Stimulated activated CD4-positive, alpha-beta T cell treated with anti-CD3 and anti-CD28 coated beads, Interleukin-1b, Interleukin-23, amount 100 ng/mL, for 24 hours (primary cell): Measurements from ENCODE around the gene ATXN7L1.

Experiments used
- DNase-seq, 4 experiments: peaks; one replicate each; pipeline ENCODE4 v3.0.0-alpha.2; 2020; ENCODE audit warnings: low read depth in 4 of 4, low spot score in 1 of 4

Gene ATXN7L1

DNA sequence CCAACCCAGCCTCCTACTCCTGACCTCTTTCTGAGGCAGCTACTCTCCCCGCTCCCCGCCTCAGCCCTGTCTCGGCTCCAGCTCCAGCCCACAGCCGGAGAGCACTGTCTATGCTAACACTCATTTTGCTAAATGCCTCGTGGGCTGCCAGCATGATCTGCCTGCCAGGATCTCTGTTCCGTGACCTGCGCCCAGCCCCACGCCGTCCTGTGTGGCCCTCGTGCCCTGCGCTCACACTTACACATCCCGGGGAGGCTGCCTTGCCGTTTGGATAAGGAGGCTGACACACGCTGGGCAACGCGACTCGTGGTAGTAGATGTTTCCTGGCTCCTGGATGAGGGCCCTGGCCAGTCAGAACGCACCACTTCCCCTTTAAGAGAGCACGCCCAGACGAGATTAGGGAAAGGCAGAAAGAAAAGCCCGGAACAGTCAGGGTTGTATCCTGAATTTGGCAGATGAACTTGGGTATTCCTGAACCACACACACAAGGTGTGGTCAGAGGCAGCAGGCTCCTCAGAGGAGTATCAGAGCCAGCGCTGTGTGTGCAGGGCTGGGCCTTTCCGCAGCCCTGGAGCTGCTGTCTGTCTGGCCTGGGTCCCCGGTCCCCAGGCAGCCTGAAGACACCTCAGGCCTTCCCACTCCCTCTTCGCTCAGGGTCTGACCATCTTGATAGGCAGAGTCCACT, 197.4 kb downstream of the ATXN7L1 start:
- no peak for DNase-seq

DNA sequence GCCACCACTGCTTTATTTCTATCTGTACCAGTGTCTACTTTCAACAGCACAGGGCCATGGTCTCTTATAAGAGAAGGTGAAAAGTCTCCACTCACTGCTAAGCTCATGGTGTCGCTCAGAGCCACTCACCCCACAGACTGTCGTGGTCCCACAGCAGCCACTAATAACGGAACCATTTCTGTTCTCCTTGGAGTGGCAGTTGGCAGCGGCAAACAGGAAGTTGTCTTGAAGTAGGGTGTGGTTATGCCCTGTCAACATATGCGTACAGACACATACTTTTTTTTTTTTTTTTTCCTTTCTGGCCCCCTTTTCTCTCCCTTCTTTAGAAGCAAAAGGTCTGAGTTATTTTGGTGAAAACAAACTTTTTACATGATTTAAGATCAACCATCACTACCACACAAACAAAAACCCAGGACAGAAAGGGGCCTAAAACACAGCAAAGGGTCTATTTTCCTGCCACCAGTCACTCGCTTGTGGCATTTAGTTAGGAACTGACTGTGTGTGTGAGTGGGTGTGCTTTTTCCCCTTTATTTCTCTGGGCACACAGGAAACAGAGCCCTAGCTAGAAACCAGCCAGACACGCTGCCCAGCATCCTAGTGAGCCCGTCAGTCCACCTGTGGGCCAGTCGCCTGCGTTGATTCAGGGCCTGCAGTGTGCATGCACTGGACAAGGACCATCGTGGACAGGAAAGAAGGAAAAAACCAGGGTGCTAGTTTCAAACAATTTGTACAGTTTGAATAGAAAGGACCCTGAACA, 198.4 kb downstream of the ATXN7L1 start:
- no peak for DNase-seq

DNA sequence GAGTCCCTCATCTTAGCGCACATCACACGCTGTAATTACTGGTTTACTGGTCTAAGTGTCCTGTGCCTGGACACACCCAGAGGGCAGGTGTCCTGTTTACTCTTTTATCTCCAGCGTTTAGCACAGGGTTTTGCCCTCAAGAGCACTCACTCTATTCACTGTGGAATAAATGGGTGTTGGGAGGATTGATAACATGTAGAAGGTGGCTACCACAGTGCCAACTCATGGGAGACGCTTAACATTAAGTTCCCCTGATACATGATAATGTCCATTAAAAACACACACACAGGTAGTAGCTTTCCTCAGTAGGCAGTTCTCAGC, 199.0 kb downstream of the ATXN7L1 start:
- DNase-seq: no peak

- DNase-seq: no peak
Measured at GRCh38 chr7:105675934-105676371, 200.4 kb downstream of the ATXN7L1 start.

- DNase-seq: no peak
Measured at GRCh38 chr7:105674200-105674920, 202.0 kb downstream of the ATXN7L1 start.

- no peak for DNase-seq
Measured at GRCh38 chr7:105673367-105674084, 202.9 kb downstream of the ATXN7L1 start.

GRCh38 chr7:105672801-105673200, 203.6 kb downstream of the ATXN7L1 start:
- no peak for DNase-seq

DNA sequence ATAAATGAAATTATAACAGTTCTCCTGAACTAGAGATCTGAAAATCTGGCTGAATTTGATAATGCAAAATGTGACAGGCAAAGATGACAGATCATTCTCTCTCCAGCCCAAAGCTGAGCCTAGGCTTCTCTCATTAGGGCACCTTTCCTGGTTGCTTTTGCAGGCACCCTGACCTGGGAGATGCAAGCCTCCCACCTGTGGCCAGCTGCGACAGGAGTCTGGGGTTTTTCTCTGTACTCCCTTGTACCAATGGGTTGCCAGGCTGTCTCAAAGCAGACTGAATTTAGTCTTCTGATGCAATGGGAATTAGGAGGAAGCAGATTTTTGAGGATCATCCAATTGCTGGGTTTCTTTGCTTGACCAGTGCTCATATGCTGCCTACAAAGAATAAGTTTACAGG, 210.1 kb downstream of the ATXN7L1 start:
- DNase-seq: no peak

GRCh38 chr7:105665684-105666083, 210.7 kb downstream of the ATXN7L1 start:
- no peak for DNase-seq

DNA sequence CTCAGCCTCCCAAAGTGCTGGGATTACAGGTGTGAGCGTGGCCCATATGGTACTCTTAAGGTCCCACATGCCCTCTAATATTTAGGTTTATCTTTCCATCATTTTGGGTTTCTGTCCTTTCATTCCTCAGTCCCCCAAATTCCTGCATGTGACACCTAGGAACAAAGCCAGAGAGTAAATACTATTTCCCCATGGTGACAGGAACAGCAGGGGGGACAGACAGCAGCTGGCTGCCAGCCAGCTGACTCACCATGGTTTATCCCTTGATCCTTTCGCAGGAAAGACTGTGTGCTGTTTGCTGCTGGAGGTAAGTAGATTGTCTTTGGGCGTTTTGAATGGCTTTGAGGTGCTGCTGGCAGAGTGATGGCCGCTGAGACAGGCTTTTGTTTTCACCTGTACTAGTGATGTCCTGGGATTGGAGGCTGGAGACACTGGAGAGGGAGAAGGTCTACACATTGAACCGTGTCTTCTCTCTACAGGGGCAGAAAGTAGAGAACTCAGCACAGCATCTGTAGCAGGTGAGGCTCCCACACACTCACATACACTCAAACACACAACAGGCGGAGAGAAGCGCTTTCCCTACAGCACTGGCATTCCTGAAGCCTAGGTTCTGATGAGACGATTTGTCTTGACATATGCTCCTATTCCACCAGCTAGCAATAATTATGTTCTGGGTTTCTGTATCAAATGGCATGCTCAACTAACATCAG, 211.4 kb downstream of the ATXN7L1 start:
- no peak for DNase-seq

GRCh38 chr7:105662998-105663397, 213.4 kb downstream of the ATXN7L1 start:
- no peak for DNase-seq

GRCh38 chr7:105661625-105662024, 214.8 kb downstream of the ATXN7L1 start:
- no peak for DNase-seq

DNA sequence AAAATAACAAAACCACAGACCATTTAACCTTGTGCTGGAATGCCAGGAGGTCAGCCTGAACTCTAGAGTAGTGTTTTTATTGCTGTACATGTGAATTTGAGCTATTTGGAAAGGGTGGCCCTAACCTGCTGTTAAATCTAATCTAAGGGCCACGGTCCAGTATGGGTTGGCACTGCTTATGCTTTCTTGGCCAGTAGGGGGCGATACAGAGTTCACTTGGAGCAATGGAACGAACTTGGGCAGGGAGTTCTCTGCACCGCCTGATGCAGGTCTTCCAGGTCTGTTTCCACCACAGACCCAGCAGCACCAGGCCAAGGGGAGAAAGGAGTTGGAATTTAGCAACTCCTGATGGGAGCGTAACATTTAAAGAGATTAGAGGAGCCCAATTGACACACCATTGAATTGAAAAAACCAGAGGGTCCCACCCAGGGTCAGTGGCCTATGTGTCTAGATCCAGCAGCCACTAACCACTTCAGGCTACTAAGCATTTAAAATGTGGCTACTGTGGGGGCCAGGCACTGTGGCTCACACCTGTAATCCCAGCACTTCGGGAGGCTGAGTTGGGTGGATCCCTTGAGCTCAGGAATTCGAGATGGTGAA, 219.4 kb downstream of the ATXN7L1 start:
- DNase-seq: peak; percentile 54 to 83 (median 60)

DNA sequence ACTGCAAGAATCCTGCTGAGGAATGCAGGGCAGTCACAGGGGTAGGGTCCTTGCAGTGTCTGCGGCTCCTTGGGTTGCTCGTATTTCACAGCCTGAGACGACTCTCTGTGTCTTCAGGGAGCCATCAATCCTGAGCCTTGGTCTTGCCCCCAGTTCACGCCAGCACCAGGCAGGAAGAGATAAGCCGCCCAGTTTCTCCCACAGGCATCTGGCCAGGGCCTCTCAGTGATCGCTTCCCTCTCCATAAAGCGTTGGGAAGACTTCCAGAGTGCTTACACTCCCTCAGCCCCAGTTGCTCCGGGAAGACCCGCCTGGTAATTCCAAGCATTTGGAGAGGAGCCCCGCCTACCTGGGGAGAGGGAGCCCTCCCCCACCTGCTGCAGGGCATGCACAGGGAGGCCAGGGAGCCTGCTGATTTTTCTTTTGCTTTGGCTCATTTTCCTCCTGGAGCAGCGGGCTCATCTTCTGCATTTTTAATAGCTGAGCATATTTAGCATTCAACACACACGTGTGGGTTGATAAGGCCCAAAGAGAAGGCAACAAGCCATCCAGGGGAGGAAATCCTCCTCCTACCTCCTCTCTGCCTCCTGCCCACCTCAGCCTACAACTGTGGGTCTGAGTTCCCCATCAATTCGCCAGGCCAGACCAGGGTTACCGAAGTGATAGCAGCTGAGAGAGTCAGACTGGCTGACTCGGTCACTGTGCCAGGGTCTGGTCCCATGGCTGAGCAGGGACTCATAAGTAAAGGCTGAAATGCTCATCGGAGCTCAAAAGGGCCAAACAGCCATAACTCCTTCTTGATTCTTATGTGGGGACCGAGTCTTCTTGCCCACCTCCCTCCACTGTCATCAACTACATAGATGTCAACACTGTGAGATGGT, 220.7 kb downstream of the ATXN7L1 start:
- no peak for DNase-seq

DNA sequence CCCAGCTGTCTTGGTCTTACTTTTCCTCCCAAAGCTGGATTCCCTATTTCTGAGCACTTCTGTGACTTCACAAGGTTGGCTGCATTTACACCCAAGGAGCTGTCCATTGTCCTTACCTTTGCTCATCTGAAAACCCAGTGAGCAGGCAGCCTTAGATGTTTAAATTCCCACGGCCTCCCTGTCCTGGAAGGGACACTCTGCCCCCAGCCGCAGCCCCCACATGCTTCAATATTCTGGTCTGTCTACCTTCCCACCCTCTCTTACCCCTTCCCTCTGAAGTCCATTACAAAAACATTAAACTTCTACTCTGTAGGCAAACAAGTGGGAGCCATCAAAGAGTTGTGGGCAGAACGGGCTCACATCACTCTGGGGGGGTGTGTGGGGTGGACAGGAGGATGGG, 221.3 kb downstream of the ATXN7L1 start:
- no peak for DNase-seq

GRCh38 chr7:105654095-105654686, 222.2 kb downstream of the ATXN7L1 start:
- no peak for DNase-seq

GRCh38 chr7:105653441-105654005, 222.9 kb downstream of the ATXN7L1 start:
- no peak for DNase-seq

DNA sequence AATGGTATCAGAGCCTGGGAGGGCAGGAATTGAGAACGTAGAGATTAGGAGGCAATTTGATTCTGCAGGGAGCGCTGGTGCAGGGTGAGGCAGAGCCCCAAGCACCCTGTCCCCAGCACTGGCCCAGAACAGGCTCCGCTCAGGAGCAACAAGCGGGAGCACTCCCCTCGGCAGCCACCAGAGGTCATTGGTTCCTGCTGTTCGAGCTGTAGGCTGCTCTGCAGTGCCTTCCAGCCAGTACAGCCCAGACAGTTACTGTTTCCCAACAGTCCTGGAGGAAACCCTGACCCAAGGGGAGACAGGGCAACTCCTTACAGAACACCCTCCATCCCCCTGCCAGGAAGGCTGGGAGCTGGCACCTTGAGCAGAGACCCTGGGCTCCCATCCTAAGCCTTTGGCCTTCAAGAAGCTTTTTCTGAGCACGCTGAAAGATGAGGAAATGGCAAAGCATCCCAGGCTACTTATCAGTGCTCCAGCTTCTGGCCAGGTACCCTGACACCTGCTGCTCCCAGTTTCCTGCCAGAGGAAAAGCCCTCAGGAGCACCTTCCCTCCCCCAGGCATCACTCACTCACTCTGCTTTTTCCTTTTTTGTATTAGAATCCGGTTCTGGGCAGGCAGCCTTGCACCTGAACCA, 223.9 kb downstream of the ATXN7L1 start:
- peak; percentile 34 to 60 (median 51) for DNase-seq
